NCI-H526 treated with DMSO at 0.1 percent for 48 hours (cell line): ENCODE data around the gene ACTR8.
A peak's percentile ranks its signal among the peaks of the same experiment; 100 is the strongest.

Experiments used
- DNase-seq: peaks from one replicate; lab custom pipeline; 2025; lab: John Stamatoyannopoulos, UW

The ACTR8 gene

GRCh38 chr3:53865732-53866499 lies 16.0 kb downstream of the ACTR8 start:
- DNase-seq, result no peak

DNA sequence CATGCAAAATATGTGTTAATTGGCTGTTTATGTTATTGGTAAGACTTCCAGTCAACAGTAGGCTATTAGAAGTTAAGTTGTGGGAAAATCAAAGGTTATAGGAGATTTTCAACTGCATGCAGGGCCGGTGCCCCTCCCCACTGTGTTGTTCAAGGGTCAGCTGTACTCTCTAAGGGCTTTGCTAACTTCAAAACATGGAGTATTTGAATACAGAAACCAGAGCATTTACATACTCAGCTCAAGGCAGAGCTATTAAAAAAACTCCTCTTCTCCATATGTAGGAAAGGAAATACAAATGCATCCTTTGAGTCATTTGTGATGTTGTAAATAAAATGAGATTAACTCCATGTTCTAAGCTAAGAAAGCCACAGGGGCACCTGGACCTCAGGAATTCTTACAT lies 18.8 kb downstream of the ACTR8 start:
- DNase-seq, result peak; percentile 84

GRCh38 chr3:53862241-53862640 lies 19.7 kb downstream of the ACTR8 start:
- no peak for DNase-seq

- no peak for DNase-seq
Measured at GRCh38 chr3:53860196-53860595, 21.8 kb downstream of the ACTR8 start.

- peak; percentile 70 for DNase-seq
Measured at GRCh38 chr3:53859178-53859577, 22.8 kb downstream of the ACTR8 start.

- no peak for DNase-seq
Measured at GRCh38 chr3:53858096-53858741, 23.7 kb downstream of the ACTR8 start.

GRCh38 chr3:53856964-53857363 lies 25.0 kb downstream of the ACTR8 start:
- DNase-seq, result no peak

DNA sequence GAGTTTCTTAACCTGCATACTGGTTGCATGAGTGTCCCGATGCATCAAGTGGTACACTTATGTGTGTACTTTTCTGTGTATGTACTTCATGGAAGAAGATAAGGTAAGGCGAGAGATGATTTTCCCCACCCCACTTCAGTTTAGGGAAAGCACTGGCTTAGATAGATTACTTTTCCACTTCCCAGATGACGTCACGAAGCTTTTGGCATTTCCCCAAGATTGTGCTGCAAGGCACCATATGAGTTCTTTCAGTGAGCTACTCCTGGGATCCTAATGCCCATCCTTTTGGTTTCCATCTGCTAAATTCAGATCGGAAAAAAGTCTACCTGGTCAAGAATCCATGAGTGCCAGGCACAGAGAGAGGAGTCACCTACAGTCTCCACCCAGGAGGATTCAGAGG lies 31.1 kb downstream of the ACTR8 start:
- no peak for DNase-seq

DNA sequence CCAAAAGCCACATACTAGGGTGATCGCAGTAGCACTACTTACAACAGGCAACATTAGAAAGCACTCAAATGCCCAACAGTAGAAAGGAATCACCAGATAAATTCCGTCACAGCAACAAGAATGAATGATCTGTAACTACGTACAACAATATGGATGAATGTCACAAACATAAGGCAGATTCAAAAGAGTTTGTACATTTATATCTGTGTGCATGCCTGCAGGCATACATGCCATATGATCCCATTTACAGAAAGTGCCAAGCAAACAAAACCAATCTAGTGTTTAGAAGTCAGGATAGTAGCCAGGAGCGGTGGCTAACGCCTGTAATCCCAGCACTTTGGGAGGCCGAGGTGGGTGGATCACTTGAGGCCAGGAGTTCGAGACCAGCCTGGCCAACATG lies 32.0 kb downstream of the ACTR8 start:
- DNase-seq, result no peak

DNA sequence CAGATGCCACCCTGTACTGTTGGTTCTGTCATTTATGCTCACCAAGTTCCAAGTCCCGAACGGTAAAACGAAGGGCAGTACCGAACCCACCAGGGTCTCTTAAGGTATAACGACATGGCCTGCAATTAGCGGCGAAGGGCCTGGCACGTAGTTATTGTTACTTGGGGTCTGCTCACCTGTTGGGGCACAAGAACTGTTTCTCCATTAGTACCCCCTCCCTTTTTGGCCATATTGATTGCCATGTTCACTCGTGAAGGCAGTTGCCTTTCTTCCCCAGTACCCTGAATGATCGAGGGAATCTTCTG lies 35.1 kb downstream of the ACTR8 start:
- no peak for DNase-seq

- peak; percentile 72 for DNase-seq
Measured at GRCh38 chr3:53846134-53846850, 35.7 kb downstream of the ACTR8 start, which contains the start of the genes CHDH and IL17RB. CHDH (minus strand) TSS chr3:53846419; CDS start chr3:53824008, 22,411 bp downstream. IL17RB (plus strand) TSS chr3:53846568; CDS start chr3:53846589, 21 bp downstream.

GRCh38 chr3:53845881-53846133 lies 36.1 kb downstream of the ACTR8 start:
- no peak for DNase-seq

DNA sequence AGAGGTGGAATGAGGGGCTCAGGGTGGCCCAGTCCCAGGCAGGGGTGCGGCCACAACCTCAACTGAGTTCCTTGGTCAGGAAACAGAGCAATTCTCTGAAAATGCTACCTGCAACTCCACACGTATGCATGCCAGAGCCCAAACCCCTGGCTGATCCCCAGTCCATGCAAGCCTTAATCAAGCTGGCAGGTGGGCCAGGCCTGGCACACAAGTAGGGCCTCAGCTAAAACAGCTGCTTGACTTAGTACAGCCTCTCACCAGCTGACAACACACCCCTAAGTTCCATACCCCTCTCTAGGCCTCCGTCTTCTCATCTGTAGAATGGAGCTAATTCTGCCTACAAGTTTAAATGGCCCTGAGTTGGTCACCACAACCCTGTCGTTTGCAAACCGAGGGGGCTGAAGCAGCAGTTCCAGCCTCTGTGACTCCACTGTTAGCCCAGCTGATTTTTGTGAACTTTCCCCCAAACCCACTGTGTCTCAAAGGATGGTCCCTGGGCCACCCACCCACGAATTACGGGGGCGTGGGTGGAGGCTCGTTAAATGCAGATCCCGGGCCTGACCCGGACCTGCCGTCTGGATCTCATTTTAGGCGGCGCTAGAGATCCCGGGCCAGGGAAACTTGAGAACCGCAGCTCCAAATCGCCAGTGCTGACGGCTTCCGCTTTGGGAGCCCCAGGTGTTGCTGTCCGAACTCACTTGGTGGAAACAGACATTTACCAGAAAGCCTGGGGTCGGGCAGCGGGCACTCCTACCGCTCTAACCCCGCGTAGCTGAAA lies 36.7 kb downstream of the ACTR8 start:
- peak; percentile 33 for DNase-seq

- DNase-seq, result peak; percentile 43
Measured at GRCh38 chr3:53844262-53845102, 37.5 kb downstream of the ACTR8 start.

GRCh38 chr3:53843195-53844177 lies 38.5 kb downstream of the ACTR8 start:
- DNase-seq, result peak; percentile 39

GRCh38 chr3:53842436-53843194 lies 39.3 kb downstream of the ACTR8 start:
- DNase-seq, result peak; percentile 95

GRCh38 chr3:53841296-53841695 lies 40.7 kb downstream of the ACTR8 start:
- DNase-seq, result no peak

DNA sequence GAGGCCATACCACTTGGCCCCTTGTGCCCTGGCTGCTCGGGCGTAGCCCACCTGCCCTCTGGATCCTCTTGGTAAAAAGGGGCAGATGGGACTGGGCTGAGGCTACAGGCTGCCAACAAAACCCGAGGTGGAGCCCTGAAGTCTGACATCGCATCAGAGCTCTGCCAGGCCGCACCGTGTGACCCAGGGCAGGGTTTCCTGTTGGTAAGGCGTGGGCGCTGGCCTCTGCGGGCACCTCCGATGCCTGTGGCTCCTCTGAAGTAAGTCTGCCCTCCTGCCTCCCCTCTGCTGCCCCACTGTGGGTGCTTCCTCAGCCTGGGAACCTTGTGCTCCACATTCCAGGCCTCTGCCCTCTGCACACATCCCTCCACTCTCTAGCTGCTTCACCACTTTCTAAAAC lies 44.6 kb downstream of the ACTR8 start:
- DNase-seq, result no peak

- no peak for DNase-seq
Measured at GRCh38 chr3:53836084-53836872, 45.7 kb downstream of the ACTR8 start.
